HCT116 (cell line): ENCODE measurements around the gene NFE2L3. TPM values are rescaled to one million over a fixed set of nuclear protein-coding genes. Genes with fewer than 3 reads are reported as not detected.

ENCODE experiments used
- ATAC-seq: fragments of 200-7000 bp; cut with Tn5 transposase; 2 replicates; pipeline ENCODE4 v1.9.1; 2020; ENCODE audit warnings: mild to moderate bottlenecking, moderate library complexity
- BruUV-seq: library from RNA; stranded (reverse); fragments of 400-500 nt; replicated peaks from 2 replicates; lab custom pipeline; 2021; lab: Mats Ljungman, UMichigan
- CTCF ChIA-PET: fragments of 300-600 bp; sonication (Branson Sonifier 250); formaldehyde crosslinking; loops from one replicate; lab custom pipeline; 2021; ENCODE audit warnings: antibody characterized with exemption; lab: Charles Lee
- POLR2A ChIA-PET: fragments of 300-600, 350-600 bp; sonication (Branson Sonifier 250); formaldehyde crosslinking; loops from one replicate; lab custom pipeline; 2021; ENCODE audit warnings: antibody characterized with exemption; lab: Charles Lee
- RAD21 ChIA-PET, 2 experiments: fragments of 300-600 bp; sonication (Branson Sonifier 250); formaldehyde crosslinking; loops; one replicate each; lab custom pipeline; 2023; ENCODE audit warnings: low total read pairs in 2 of 2; ENCODE audit not compliant: uncharacterized antibody in 2 of 2, unreplicated experiment in 2 of 2, low non-redundant PET in 1 of 2; lab: Charles Lee
- DNase-seq: peaks from one replicate; pipeline ENCODE4 v3.0.0-alpha.2; 2010; ENCODE audit warnings: low read depth, low spot score
- H2AFZ ChIP-seq: fragments of 200-600 bp; shearing (Covaris generic), sonication (generic); 2 replicates; pipeline ENCODE4 v1.6.1; 2017; ENCODE audit warnings: low read depth, mixed run types, mixed read lengths, antibody characterized with exemption, low read length; ENCODE audit not compliant: poor library complexity, severe bottlenecking
- H3K27ac ChIP-seq: 2 replicates; pipeline ENCODE4 v1.5.1; 2012; ENCODE audit warnings: low read depth, low read length
- H3K27me3 ChIP-seq: fragments of 200-600 bp; sonication (generic); 2 replicates; pipeline ENCODE4 v1.6.1; 2016; ENCODE audit warnings: mixed run types, low read length, mixed read lengths; ENCODE audit not compliant: insufficient read depth
- H3K36me3 ChIP-seq, 2 experiments: fragments of 200-500 bp in 1 of 2; fragments of 200-600 bp in 1 of 2; sonication (Bioruptor generic) in 1 of 2; sonication (generic) in 1 of 2; 2 replicates each; pipeline versions ENCODE4 v1.5.1 to v1.6.1; 2014 to 2016; ENCODE audit warnings: low read length in 2 of 2, inconsistent platforms in 1 of 2, mixed read lengths in 1 of 2, mixed run types in 1 of 2; ENCODE audit not compliant: insufficient read depth in 2 of 2, control insufficient read depth in 1 of 2
- H3K4me1 ChIP-seq, 2 experiments: fragments of 200-600 bp in 1 of 2; sonication (generic) in 1 of 2; 2 replicates each; pipeline versions ENCODE4 v1.5.1 to v1.6.1; 2012 to 2017; ENCODE audit warnings: low read length in 2 of 2, inconsistent platforms in 1 of 2, mild to moderate bottlenecking in 1 of 2, mixed read lengths in 1 of 2, mixed run types in 1 of 2, moderate library complexity in 1 of 2; ENCODE audit not compliant: insufficient read depth in 2 of 2, control insufficient read depth in 1 of 2
- H3K4me2 ChIP-seq: fragments of 200-600 bp; sonication (generic); 2 replicates; pipeline ENCODE4 v1.6.1; 2017; ENCODE audit warnings: mixed run types, low read length, mixed read lengths
- H3K4me3 ChIP-seq, 2 experiments: fragments of 200-600 bp in 1 of 2; sonication (generic) in 1 of 2; replicated peaks in 1 of 2; 2 replicates each; pipeline ENCODE4 v1.5.1; 2011 to 2016; ENCODE audit warnings: low read length in 2 of 2, control low read depth in 1 of 2, low read depth in 1 of 2, mild to moderate bottlenecking in 1 of 2, mixed read lengths in 1 of 2, mixed run types in 1 of 2
- H3K79me2 ChIP-seq: fragments of 200-600 bp; sonication (generic); 2 replicates; pipeline ENCODE4 v1.6.1; 2017; ENCODE audit warnings: mild to moderate bottlenecking, mixed run types, low read length, moderate library complexity, mixed read lengths; ENCODE audit not compliant: insufficient read depth
- H3K9ac ChIP-seq: fragments of 200-600 bp; sonication (generic); 2 replicates; pipeline ENCODE4 v1.6.1; 2016; ENCODE audit warnings: low read length, mixed read lengths
- H3K9me2 ChIP-seq: fragments of 200-600 bp; sonication (generic), shearing (Covaris generic); 2 replicates; pipeline ENCODE4 v1.6.1; 2017; ENCODE audit warnings: mixed run types, mild to moderate bottlenecking, moderate library complexity; ENCODE audit not compliant: insufficient read depth
- H3K9me3 ChIP-seq, 2 experiments: fragments of 200-500 bp in 1 of 2; fragments of 200-600 bp in 1 of 2; sonication (Bioruptor generic) in 1 of 2; sonication (generic) in 1 of 2; 2 replicates each; pipeline ENCODE4 v1.6.1; 2014 to 2017; ENCODE audit warnings: low read length in 2 of 2, mixed read lengths in 2 of 2, inconsistent platforms in 1 of 2, low read depth in 1 of 2, mild to moderate bottlenecking in 1 of 2, mixed run types in 1 of 2, moderate library complexity in 1 of 2; ENCODE audit not compliant: control insufficient read depth in 1 of 2, insufficient read depth in 1 of 2
- H4K20me1 ChIP-seq: fragments of 200-600 bp; sonication (generic), shearing (Covaris generic); 2 replicates; pipeline ENCODE4 v1.6.1; 2017; ENCODE audit warnings: mixed run types, mild to moderate bottlenecking, moderate library complexity; ENCODE audit not compliant: insufficient read depth
- CBX3 ChIP-seq: IDR thresholded peaks from 2 replicates; pipeline ENCODE4 v1.6.1; 2012; ENCODE audit warnings: low read depth
- CEBPB ChIP-seq: IDR thresholded peaks from 2 replicates; pipeline ENCODE4 v1.6.1; 2012; ENCODE audit warnings: low read depth
- EZH2 ChIP-seq: fragments of 200-600 bp; sonication (generic); IDR thresholded peaks from 2 replicates; pipeline ENCODE4 v1.6.1; 2017; ENCODE audit warnings: antibody characterized with exemption, mixed run types
- FOSL1 ChIP-seq: IDR thresholded peaks from 2 replicates; pipeline ENCODE4 v1.6.1; 2012; ENCODE audit warnings: low read depth
- JUND ChIP-seq: IDR thresholded peaks from 2 replicates; pipeline ENCODE4 v1.6.1; 2012
- POLR2A ChIP-seq: IDR thresholded peaks from 2 replicates; pipeline ENCODE4 v1.7.0; 2011; ENCODE audit warnings: borderline replicate concordance; ENCODE audit not compliant: insufficient read depth, insufficient read length; ENCODE audit errors: extremely low read depth
- POLR2AphosphoS5 ChIP-seq: IDR thresholded peaks from 2 replicates; pipeline ENCODE4 v1.6.1; 2011; ENCODE audit warnings: mild to moderate bottlenecking, low read depth, low read length, moderate library complexity
- SP1 ChIP-seq: IDR thresholded peaks from 2 replicates; pipeline ENCODE4 v1.6.1; 2012; ENCODE audit warnings: low read depth
- TCF7L2 ChIP-seq: IDR thresholded peaks from 2 replicates; pipeline ENCODE4 v1.7.0; 2011; ENCODE audit warnings: borderline replicate concordance, inconsistent platforms; ENCODE audit not compliant: insufficient read depth, insufficient read length; ENCODE audit errors: extremely low read depth
- YY1 ChIP-seq: IDR thresholded peaks from 2 replicates; pipeline ENCODE4 v1.6.1; 2011; ENCODE audit warnings: low read length, low read depth, moderate library complexity, mild to moderate bottlenecking; ENCODE audit not compliant: insufficient replicate concordance; ENCODE audit errors: extremely low read depth
- ZNF274 ChIP-seq: fragments of 200-500 bp; sonication (Bioruptor generic); IDR thresholded peaks from 2 replicates; pipeline ENCODE4 v1.6.1; 2014; ENCODE audit warnings: mild to moderate bottlenecking, low read depth, low read length, inconsistent platforms
- intact Hi-C: fragments of 100-400 bp; cut with micrococcal nuclease; formaldehyde crosslinking; loops from 2 replicates; pipeline ENCODE4 v1.10.0; 2022
- total RNA-seq: library from RNA; stranded (reverse); gene quantifications from one replicate; pipeline ENCODE4 v1.2.1, GENCODE V29; 2021; ENCODE audit not compliant: unreplicated experiment
- TF ChIP-seq, protein P1 (sequence below), 3 experiments: fragments of 200-600 bp in 1 of 3; sonication (generic) in 1 of 3; IDR thresholded peaks in 2 of 3; conservative IDR thresholded peaks in 1 of 3; 2 replicates each; pipeline ENCODE4 v1.5.1; 2012 to 2017; ENCODE audit warnings: low read depth in 2 of 3, low read length in 2 of 3, antibody characterized with exemption in 1 of 3, borderline replicate concordance in 1 of 3, control low read depth in 1 of 3, mild to moderate bottlenecking in 1 of 3, mixed read lengths in 1 of 3, mixed run types in 1 of 3, moderate library complexity in 1 of 3; ENCODE audit not compliant: insufficient read depth in 1 of 3
- TF ChIP-seq, protein P2 (sequence below): IDR thresholded peaks from 2 replicates; pipeline ENCODE4 v1.6.1; 2012
- TF ChIP-seq, protein P3 (sequence below): IDR thresholded peaks from 2 replicates; pipeline ENCODE4 v1.6.1; 2011; ENCODE audit warnings: mild to moderate bottlenecking, low read length, moderate library complexity; ENCODE audit not compliant: insufficient replicate concordance; ENCODE audit errors: extremely low read depth

Gene NFE2L3
- total RNA-seq, 1 experiment from 2014 or later: 27.0 TPM

DNA sequence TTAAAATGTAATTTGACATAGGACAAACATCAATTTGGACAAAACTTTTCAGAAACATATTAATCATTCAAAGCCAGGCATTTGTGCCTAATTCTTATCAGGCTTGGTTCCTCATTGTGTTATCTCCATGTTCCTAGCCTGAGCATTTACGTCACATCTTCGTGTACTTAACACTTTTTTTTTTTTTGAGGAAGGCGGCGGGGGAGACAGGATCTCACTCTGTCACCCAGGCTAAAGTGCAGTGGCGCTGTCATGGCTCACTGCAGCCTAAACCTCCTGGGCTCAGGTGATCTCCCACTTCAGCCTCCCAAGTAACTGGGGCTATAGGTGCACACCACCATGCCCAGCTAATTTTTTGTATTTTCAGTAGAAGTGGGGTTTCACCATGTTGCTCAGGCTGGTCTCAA is 28.8 kb downstream of the NFE2L3 start:
- Histone ChIP-seq H2AFZ (no peak overlapping the region), H3K9me3 (no peaks in the 10 kb centered on the region)
- CTCF ChIA-PET: interaction anchor here (1.3 to 3.8 kb wide), 3 partner anchors 90 to 288 kb away, joined by 4 to 16 read pairs (median 4); no protein-coding TSS in a partner anchor

DNA sequence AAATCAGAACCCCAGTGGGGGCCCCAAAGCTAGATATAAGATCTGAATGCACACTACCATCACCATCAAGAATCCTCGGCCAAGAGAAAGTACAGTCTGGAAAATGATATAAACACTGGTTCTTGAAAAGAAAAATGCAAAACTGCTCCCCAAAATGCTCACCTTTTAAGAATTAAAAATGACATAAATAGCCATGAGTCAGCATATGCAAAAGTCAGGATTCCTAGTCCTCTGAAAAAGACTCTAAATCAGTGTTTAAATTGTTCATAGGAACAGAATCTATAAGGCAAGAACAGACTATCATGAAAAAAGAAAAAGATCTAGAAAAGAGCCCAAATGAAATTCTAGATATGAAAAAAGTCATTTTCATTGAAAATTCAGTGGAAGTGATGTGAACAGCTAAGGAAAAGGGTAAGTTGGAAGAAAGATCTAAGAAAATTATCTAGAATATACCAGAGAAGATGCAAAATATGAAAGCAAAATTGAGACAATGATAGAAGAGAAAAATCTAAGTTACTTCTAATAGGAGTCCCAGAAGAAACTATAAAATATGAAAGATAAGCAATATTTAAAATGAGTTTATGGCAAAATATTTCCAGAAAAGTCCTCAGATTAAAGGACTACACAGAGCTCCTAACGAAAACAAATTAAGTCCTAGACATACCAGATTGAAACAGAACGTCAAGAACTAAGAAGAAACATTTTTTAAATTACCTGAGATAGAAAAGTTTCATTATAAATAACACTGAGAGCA is 29.7 kb downstream of the NFE2L3 start:
- Histone ChIP-seq H3K4me2 (no peak overlapping the region), H3K79me2 (no peaks in the 10 kb centered on the region), H3K27me3 (no peaks in the 10 kb centered on the region), H4K20me1 (peaks cover 11% of the 10 kb centered on the region; the same call in 1 of the 2 replicates), H3K36me3 (no peaks in the 10 kb centered on the region), H3K9me3 (no peaks in the 10 kb centered on the region), H2AFZ (no peak overlapping the region), H3K27ac (no peak overlapping the region), H3K4me3 (no peak overlapping the region), H3K4me1 (no peaks in the 10 kb centered on the region), H3K9me2 (no peaks in the 10 kb centered on the region), H3K9ac (no peak overlapping the region)
- no TSS peak for BruUV-seq
- ATAC-seq: no peak
- no peak for DNase-seq
- ChIA-PET RAD21 (no interaction called here), POLR2A (interaction anchor here (0.5 to 1.4 kb wide), 2 partner anchors 10 to 21 kb away, joined by 3 to 4 read pairs; no protein-coding TSS in a partner anchor), CTCF (interaction anchor here (1.6 to 3.8 kb wide), 2 partner anchors 91 to 184 kb away, joined by 4 to 16 read pairs; no protein-coding TSS in a partner anchor)
- intact Hi-C loops: loop anchor here (5.0 kb wide), 1 partner anchor 89 kb away; no protein-coding TSS in a partner anchor
- TF ChIP-seq, protein P1, sequence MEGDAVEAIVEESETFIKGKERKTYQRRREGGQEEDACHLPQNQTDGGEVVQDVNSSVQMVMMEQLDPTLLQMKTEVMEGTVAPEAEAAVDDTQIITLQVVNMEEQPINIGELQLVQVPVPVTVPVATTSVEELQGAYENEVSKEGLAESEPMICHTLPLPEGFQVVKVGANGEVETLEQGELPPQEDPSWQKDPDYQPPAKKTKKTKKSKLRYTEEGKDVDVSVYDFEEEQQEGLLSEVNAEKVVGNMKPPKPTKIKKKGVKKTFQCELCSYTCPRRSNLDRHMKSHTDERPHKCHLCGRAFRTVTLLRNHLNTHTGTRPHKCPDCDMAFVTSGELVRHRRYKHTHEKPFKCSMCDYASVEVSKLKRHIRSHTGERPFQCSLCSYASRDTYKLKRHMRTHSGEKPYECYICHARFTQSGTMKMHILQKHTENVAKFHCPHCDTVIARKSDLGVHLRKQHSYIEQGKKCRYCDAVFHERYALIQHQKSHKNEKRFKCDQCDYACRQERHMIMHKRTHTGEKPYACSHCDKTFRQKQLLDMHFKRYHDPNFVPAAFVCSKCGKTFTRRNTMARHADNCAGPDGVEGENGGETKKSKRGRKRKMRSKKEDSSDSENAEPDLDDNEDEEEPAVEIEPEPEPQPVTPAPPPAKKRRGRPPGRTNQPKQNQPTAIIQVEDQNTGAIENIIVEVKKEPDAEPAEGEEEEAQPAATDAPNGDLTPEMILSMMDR (IDR thresholded peaks at IDR 0.05 in 2 of 3, conservative IDR thresholded peaks at IDR 0.05 in 1 of 3; ENCODE audit: borderline replicate concordance in 1 of 3, insufficient read depth in 1 of 3, low read depth in 2 of 3, low read length in 2 of 3): no peak
- TF ChIP-seq, protein P2, sequence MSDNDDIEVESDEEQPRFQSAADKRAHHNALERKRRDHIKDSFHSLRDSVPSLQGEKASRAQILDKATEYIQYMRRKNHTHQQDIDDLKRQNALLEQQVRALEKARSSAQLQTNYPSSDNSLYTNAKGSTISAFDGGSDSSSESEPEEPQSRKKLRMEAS: no peak
- TF ChIP-seq CEBPB (no peak), EZH2 (no peak), POLR2A (no peak), JUND (no peak), ZNF274 (no peak), SP1 (no peak), POLR2AphosphoS5 (no peak), TCF7L2 (no peak), FOSL1 (no peak), YY1 (no peak)
- TF ChIP-seq, protein P3, sequence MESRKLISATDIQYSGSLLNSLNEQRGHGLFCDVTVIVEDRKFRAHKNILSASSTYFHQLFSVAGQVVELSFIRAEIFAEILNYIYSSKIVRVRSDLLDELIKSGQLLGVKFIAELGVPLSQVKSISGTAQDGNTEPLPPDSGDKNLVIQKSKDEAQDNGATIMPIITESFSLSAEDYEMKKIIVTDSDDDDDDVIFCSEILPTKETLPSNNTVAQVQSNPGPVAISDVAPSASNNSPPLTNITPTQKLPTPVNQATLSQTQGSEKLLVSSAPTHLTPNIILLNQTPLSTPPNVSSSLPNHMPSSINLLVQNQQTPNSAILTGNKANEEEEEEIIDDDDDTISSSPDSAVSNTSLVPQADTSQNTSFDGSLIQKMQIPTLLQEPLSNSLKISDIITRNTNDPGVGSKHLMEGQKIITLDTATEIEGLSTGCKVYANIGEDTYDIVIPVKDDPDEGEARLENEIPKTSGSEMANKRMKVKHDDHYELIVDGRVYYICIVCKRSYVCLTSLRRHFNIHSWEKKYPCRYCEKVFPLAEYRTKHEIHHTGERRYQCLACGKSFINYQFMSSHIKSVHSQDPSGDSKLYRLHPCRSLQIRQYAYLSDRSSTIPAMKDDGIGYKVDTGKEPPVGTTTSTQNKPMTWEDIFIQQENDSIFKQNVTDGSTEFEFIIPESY: no peak

More for the DNA sequence above, 28.8 kb downstream of the NFE2L3 start:
- H3K27me3 ChIP-seq: no peaks in the 10 kb centered on the region
- no TSS peak for BruUV-seq
- no peak for DNase-seq
- intact Hi-C loops: loop anchor here (5.0 kb wide), 1 partner anchor 88 kb away; no protein-coding TSS in a partner anchor
- H3K36me3 ChIP-seq: no peaks in the 10 kb centered on the region
- H3K9me2 ChIP-seq: no peaks in the 10 kb centered on the region
- TF ChIP-seq FOSL1: no peak
- TF ChIP-seq CBX3: no peak
- no peak for TF ChIP-seq POLR2A
- TF ChIP-seq, all 23 proteins: peak for 0
- no peak for ATAC-seq
- ChIA-PET RAD21 (no interaction called here), POLR2A (interaction anchor here (1.3 to 1.4 kb wide), 2 partner anchors 11 to 18 kb away, joined by 3 to 4 read pairs; no protein-coding TSS in a partner anchor)
- peaks cover 7% of the 10 kb centered on the region; the same call in 1 of the 2 replicates for H4K20me1 ChIP-seq
- no peak overlapping the region for H3K4me3 ChIP-seq
- H3K4me1 ChIP-seq: no peaks in the 10 kb centered on the region
- no peak overlapping the region for H3K9ac ChIP-seq
- no peaks in the 10 kb centered on the region for H3K79me2 ChIP-seq
- no peak overlapping the region for H3K4me2 ChIP-seq
- no peak overlapping the region for H3K27ac ChIP-seq
